Measurements from ENCODE around the gene TNFRSF14.
A peak's percentile ranks its signal among the peaks of the same experiment; 100 is the strongest.

- TF ChIP-seq CTCF (conservative IDR thresholded peaks at IDR 0.05; ENCODE audit: low read depth in 2 of 2) (no peak), POLR2AphosphoS5 (IDR thresholded peaks at IDR 0.05; ENCODE audit: low read depth) (peak; percentile 65), EZH2 (IDR thresholded peaks at IDR 0.05; ENCODE audit: low read depth, unreplicated experiment) (no peak), EZH2phosphoT487 (IDR thresholded peaks at IDR 0.05; ENCODE audit: unreplicated experiment) (no peak), JUNB (IDR thresholded peaks at IDR 0.05; ENCODE audit: unreplicated experiment) (no peak), ZNF331 (CRISPR knock-in tag; IDR thresholded peaks at IDR 0.05; ENCODE audit: low read depth) (no peak), NANOG (IDR thresholded peaks at IDR 0.05; ENCODE audit: borderline replicate concordance) (no peak), CREB1 (CRISPR knock-in tag; IDR thresholded peaks at IDR 0.05; ENCODE audit: low read depth) (no peak)
- TF ChIP-seq, protein P1, sequence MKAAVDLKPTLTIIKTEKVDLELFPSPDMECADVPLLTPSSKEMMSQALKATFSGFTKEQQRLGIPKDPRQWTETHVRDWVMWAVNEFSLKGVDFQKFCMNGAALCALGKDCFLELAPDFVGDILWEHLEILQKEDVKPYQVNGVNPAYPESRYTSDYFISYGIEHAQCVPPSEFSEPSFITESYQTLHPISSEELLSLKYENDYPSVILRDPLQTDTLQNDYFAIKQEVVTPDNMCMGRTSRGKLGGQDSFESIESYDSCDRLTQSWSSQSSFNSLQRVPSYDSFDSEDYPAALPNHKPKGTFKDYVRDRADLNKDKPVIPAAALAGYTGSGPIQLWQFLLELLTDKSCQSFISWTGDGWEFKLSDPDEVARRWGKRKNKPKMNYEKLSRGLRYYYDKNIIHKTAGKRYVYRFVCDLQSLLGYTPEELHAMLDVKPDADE (IDR thresholded peaks at IDR 0.05) = no peak
- TF ChIP-seq, protein P2, sequence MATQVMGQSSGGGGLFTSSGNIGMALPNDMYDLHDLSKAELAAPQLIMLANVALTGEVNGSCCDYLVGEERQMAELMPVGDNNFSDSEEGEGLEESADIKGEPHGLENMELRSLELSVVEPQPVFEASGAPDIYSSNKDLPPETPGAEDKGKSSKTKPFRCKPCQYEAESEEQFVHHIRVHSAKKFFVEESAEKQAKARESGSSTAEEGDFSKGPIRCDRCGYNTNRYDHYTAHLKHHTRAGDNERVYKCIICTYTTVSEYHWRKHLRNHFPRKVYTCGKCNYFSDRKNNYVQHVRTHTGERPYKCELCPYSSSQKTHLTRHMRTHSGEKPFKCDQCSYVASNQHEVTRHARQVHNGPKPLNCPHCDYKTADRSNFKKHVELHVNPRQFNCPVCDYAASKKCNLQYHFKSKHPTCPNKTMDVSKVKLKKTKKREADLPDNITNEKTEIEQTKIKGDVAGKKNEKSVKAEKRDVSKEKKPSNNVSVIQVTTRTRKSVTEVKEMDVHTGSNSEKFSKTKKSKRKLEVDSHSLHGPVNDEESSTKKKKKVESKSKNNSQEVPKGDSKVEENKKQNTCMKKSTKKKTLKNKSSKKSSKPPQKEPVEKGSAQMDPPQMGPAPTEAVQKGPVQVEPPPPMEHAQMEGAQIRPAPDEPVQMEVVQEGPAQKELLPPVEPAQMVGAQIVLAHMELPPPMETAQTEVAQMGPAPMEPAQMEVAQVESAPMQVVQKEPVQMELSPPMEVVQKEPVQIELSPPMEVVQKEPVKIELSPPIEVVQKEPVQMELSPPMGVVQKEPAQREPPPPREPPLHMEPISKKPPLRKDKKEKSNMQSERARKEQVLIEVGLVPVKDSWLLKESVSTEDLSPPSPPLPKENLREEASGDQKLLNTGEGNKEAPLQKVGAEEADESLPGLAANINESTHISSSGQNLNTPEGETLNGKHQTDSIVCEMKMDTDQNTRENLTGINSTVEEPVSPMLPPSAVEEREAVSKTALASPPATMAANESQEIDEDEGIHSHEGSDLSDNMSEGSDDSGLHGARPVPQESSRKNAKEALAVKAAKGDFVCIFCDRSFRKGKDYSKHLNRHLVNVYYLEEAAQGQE (IDR thresholded peaks at IDR 0.05; ENCODE audit: unreplicated experiment) = no peak
Observed at GRCh38 chr1:2586154-2587070, 30.2 kb downstream of the TNFRSF14 start, which contains the start of gene PRXL2B.
